Measurements from ENCODE around the gene SSRP1. TPM values are rescaled to one million over a fixed set of nuclear protein-coding genes. Genes with fewer than 3 reads are reported as not detected.

SSRP1 gene
- total and polyA plus RNA-seq, 9 of the 15 experiments (the other 6 are each of a cell fraction or from before 2014, with no cell fraction given), result 91.1 to 416 (median 245) TPM

DNA sequence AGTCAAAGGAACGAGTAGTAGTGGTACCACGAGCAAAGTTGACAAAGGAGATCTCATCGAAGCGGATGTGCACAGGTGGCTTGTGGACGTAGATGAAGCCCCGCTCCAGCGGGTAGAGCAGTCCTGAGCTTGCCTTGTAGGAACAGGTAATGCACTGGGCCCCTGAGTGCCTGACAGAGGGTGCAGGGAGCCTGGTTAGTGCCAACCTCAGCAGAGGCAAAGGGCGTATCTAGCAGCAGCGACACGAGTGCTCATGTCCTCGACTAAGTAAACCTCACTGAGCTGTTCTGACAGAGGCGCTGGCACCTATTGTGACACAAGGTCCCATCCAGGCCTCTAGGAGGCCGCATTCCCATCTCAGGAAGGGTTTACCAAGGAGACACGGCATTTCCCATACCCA is 4.0 kb downstream of the SSRP1 start (continued):
- TF ChIP-seq, protein P1, sequence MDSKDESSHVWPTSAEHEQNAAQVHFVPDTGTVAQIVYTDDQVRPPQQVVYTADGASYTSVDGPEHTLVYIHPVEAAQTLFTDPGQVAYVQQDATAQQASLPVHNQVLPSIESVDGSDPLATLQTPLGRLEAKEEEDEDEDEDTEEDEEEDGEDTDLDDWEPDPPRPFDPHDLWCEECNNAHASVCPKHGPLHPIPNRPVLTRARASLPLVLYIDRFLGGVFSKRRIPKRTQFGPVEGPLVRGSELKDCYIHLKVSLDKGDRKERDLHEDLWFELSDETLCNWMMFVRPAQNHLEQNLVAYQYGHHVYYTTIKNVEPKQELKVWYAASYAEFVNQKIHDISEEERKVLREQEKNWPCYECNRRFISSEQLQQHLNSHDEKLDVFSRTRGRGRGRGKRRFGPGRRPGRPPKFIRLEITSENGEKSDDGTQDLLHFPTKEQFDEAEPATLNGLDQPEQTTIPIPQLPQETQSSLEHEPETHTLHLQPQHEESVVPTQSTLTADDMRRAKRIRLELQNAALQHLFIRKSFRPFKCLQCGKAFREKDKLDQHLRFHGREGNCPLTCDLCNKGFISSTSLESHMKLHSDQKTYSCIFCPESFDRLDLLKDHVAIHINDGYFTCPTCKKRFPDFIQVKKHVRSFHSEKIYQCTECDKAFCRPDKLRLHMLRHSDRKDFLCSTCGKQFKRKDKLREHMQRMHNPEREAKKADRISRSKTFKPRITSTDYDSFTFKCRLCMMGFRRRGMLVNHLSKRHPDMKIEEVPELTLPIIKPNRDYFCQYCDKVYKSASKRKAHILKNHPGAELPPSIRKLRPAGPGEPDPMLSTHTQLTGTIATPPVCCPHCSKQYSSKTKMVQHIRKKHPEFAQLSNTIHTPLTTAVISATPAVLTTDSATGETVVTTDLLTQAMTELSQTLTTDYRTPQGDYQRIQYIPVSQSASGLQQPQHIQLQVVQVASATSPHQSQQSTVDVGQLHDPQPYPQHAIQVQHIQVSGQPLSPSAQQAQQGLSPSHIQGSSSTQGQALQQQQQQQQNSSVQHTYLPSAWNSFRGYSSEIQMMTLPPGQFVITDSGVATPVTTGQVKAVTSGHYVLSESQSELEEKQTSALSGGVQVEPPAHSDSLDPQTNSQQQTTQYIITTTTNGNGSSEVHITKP (IDR thresholded peaks at IDR 0.05; ENCODE audit: partially characterized antibody), result no peak
- TF ChIP-seq, protein P2, sequence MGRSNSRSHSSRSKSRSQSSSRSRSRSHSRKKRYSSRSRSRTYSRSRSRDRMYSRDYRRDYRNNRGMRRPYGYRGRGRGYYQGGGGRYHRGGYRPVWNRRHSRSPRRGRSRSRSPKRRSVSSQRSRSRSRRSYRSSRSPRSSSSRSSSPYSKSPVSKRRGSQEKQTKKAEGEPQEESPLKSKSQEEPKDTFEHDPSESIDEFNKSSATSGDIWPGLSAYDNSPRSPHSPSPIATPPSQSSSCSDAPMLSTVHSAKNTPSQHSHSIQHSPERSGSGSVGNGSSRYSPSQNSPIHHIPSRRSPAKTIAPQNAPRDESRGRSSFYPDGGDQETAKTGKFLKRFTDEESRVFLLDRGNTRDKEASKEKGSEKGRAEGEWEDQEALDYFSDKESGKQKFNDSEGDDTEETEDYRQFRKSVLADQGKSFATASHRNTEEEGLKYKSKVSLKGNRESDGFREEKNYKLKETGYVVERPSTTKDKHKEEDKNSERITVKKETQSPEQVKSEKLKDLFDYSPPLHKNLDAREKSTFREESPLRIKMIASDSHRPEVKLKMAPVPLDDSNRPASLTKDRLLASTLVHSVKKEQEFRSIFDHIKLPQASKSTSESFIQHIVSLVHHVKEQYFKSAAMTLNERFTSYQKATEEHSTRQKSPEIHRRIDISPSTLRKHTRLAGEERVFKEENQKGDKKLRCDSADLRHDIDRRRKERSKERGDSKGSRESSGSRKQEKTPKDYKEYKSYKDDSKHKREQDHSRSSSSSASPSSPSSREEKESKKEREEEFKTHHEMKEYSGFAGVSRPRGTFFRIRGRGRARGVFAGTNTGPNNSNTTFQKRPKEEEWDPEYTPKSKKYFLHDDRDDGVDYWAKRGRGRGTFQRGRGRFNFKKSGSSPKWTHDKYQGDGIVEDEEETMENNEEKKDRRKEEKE (IDR thresholded peaks at IDR 0.05; ENCODE audit: borderline replicate concordance in 1 of 2, control insufficient read depth in 1 of 2, low read depth in 2 of 2, low read length in 1 of 2), result no peak
- TF ChIP-seq TBP (optimal IDR thresholded peaks at IDR 0.05; ENCODE audit: low read depth, low read length), result no peak
- no peak for TF ChIP-seq TCFL5 (CRISPR knock-in tag; conservative IDR thresholded peaks at IDR 0.05)
- TF ChIP-seq HCFC1 (IDR thresholded peaks at IDR 0.05; ENCODE audit: low read depth, low read length), result no peak
- TF ChIP-seq, protein P3, sequence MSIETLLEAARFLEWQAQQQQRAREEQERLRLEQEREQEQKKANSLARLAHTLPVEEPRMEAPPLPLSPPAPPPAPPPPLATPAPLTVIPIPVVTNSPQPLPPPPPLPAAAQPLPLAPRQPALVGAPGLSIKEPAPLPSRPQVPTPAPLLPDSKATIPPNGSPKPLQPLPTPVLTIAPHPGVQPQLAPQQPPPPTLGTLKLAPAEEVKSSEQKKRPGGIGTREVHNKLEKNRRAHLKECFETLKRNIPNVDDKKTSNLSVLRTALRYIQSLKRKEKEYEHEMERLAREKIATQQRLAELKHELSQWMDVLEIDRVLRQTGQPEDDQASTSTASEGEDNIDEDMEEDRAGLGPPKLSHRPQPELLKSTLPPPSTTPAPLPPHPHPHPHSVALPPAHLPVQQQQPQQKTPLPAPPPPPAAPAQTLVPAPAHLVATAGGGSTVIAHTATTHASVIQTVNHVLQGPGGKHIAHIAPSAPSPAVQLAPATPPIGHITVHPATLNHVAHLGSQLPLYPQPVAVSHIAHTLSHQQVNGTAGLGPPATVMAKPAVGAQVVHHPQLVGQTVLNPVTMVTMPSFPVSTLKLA (conservative IDR thresholded peaks at IDR 0.05), result no peak
- no peak for TF ChIP-seq MED1 (CRISPR knock-in tag; IDR thresholded peaks at IDR 0.05; ENCODE audit: borderline replicate concordance)

Data from K562 (cell line).